Tibial nerve (tissue), 4 donors: ENCODE data around the gene EP400. TPM values are rescaled to one million over a fixed set of nuclear protein-coding genes. Genes with fewer than 3 reads are reported as not detected.

Source experiments
- DNase-seq, 2 donors: peaks; one replicate each; pipeline ENCODE4 v3.0.0-alpha.2; 2019; ENCODE audit warnings: low spot score in 2 of 2
- H3K27ac ChIP-seq, 4 donors: fragments of 200-600 bp; sonication (generic) in 3 of 4; one replicate each; pipeline ENCODE4 v1.5.1; 2017 to 2019; ENCODE audit warnings: mild to moderate bottlenecking in 1 of 4
- H3K27me3 ChIP-seq, 2 donors: fragments of 200-600 bp; sonication (generic) in 1 of 2; one replicate each; pipeline versions ENCODE4 v1.5.1 to v1.6.0; 2017 to 2019
- H3K36me3 ChIP-seq, 3 donors: fragments of 200-600 bp; sonication (generic); one replicate each; pipeline ENCODE4 v1.5.1; 2018 to 2019
- H3K4me1 ChIP-seq, 4 donors: fragments of 200-600 bp; sonication (generic) in 3 of 4; one replicate each; pipeline ENCODE4 v1.5.1; 2017 to 2019
- H3K4me3 ChIP-seq, 4 donors: fragments of 200-600 bp; sonication (generic) in 3 of 4; one replicate each; pipeline ENCODE4 v1.5.1; 2017 to 2019; ENCODE audit warnings: mild to moderate bottlenecking in 1 of 4, moderate library complexity in 1 of 4
- H3K9me3 ChIP-seq, 4 donors: fragments of 200-600 bp; sonication (generic) in 3 of 4; one replicate each; pipeline ENCODE4 v1.5.1; 2017 to 2019
- CTCF ChIP-seq, 5 experiments: fragments of 200-600 bp in 3 of 5; fragments of 450-650 bp in 2 of 5; sonication (generic) in 3 of 5; IDR thresholded peaks; one replicate each; pipeline ENCODE4 v1.5.1; 2016 to 2019; ENCODE audit warnings: antibody characterized with exemption in 5 of 5, mild to moderate bottlenecking in 3 of 5, moderate library complexity in 2 of 5
- EP300 ChIP-seq, 2 donors: sonication (generic); formaldehyde crosslinking; IDR thresholded peaks; one replicate each; pipeline ENCODE4 v1.6.1; 2017; ENCODE audit warnings: antibody characterized with exemption in 2 of 2, mild to moderate bottlenecking in 1 of 2
- POLR2A ChIP-seq, 2 donors: fragments of 450-650 bp; IDR thresholded peaks; one replicate each; pipeline ENCODE4 v1.6.1; 2017; ENCODE audit warnings: antibody characterized with exemption in 2 of 2, mild to moderate bottlenecking in 2 of 2, moderate library complexity in 2 of 2
- WGBS, 2 donors: methylation state at CpG; one replicate each; pipeline ENCODE4 v1.1.5; 2018; 5-methylcytosine and 5-hydroxymethylcytosine counted together
- total RNA-seq, 4 donors: library from RNA; depleted of rRNA; stranded (reverse); fragments of >200 nt; gene quantifications; one replicate each; pipeline ENCODE4 v1.1.0, GENCODE V29; 2016

EP400 gene
- total RNA-seq, 4 donors from 2014 or later: 27.8 to 41.4 (median 32.2) TPM

GRCh38 chr12:132083941-132084620, 134.3 kb downstream of the EP400 start:
- TF ChIP-seq POLR2A (IDR thresholded peaks at IDR 0.05): peak; percentile 82 to 87
- peak in 1 of 2 donors; percentile 68 for TF ChIP-seq EP300 (IDR thresholded peaks at IDR 0.05)
- TF ChIP-seq CTCF (IDR thresholded peaks at IDR 0.05): no peak
- peaks cover 0 to 22% (median 6%) of the 10 kb centered on the region in 4 donors for H3K4me1 ChIP-seq
- DNase-seq: peak; percentile 69 to 70
- no peaks in the 10 kb centered on the region for H3K9me3 ChIP-seq
- H3K27me3 ChIP-seq: no peaks in the 10 kb centered on the region
- peaks cover 0 to 19% (median 0%) of the 10 kb centered on the region in 3 donors for H3K36me3 ChIP-seq
- 0 to 2% methylated on average over 4 to 52 of the region's 84 CpGs for WGBS, 2 donors
- peak overlapping the region; percentile 83 to 98 (median 90) for H3K4me3 ChIP-seq
- H3K27ac ChIP-seq: peak overlapping the region; percentile 71 to 92 (median 86)

DNA sequence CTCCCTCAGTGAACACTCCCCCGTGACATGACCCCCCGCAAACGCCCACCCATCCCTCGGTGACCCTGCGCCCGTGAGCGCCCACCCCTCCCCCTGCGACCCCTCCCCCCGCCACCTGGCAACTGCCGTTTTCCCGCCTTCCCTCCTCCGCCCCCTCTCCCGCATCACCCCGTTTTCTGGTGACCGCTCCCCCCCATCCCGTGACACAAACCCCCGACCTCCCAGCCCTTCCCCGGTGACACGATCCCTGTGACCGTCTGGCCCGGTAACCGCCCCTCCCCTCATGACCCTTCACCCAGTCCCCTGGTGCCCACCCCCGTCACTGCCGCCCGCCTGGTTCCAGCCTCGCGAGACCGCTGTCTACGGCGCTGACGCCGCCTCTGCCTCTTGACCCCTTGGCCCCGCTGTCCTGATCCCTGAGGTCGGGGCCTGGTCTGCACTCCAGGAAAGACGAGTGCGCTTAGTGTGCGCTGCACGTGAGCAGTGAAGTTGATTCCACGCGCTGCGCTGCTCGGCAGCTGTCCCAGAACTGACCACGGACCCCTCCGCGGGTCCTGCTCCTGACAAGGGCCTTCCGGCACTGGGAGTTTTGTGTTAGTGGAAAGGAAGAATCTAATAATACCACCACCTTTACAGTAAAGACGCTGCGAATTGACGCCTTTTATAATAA, 135.0 kb downstream of the EP400 start:
- H3K9me3 ChIP-seq: no peaks in the 10 kb centered on the region
- H3K27me3 ChIP-seq: no peaks in the 10 kb centered on the region
- H3K27ac ChIP-seq: peak overlapping the region; percentile 71 to 92 (median 86)
- peaks cover 0 to 22% (median 6%) of the 10 kb centered on the region in 4 donors for H3K4me1 ChIP-seq
- TF ChIP-seq EP300 (IDR thresholded peaks at IDR 0.05): peak in 1 of 2 donors; percentile 15
- no peak for TF ChIP-seq POLR2A (IDR thresholded peaks at IDR 0.05)
- peaks cover 0 to 13% (median 0%) of the 10 kb centered on the region in 3 donors for H3K36me3 ChIP-seq
- DNase-seq: peak in 1 of 2 donors; percentile 19
- peak overlapping the region; percentile 83 to 98 (median 90) for H3K4me3 ChIP-seq
- 2 to 3% methylated on average over 37 to 45 of the region's 49 CpGs for WGBS, 2 donors

DNA sequence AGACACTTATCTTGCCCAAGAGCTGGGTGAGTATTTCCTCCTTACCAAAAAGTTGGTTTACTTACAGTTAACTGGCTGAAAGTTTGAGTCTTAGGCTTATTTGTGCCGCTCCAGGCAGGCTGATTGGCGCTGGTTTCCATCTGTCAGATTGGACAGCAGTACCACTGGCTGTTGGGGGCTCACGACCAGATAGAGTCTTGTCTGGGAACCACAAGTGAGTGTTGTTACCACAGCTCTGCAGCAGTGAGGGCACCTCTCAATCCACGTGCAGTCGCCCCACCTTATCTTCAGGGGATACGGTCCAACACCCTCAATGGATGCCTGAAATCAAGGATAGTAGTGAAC, 135.5 kb downstream of the EP400 start:
- Histone ChIP-seq H3K4me1 (peaks cover 0 to 22% (median 6%) of the 10 kb centered on the region in 4 donors), H3K27ac (peak overlapping the region; percentile 16 to 92 (median 86)), H3K36me3 (peaks cover 0 to 12% (median 0%) of the 10 kb centered on the region in 3 donors), H3K9me3 (no peaks in the 10 kb centered on the region), H3K27me3 (no peaks in the 10 kb centered on the region), H3K4me3 (peak overlapping the region; percentile 83 to 98 (median 90))
- DNase-seq: no peak
- 49 to 66% methylated on average over 6 of the region's 6 CpGs for WGBS, 2 donors
- TF ChIP-seq CTCF (IDR thresholded peaks at IDR 0.05): no peak

- no peak overlapping the region for H3K4me3 ChIP-seq
- H3K27ac ChIP-seq: no peak overlapping the region
- H3K36me3 ChIP-seq: peaks cover 0 to 20% (median 0%) of the 10 kb centered on the region in 3 donors
- H3K27me3 ChIP-seq: no peaks in the 10 kb centered on the region
- no peak for DNase-seq
- 83 to 85% methylated on average over 4 of the region's 4 CpGs for WGBS, 2 donors
- H3K4me1 ChIP-seq: peaks cover 0 to 16% (median 3%) of the 10 kb centered on the region in 4 donors
- H3K9me3 ChIP-seq: no peaks in the 10 kb centered on the region
- no peak for TF ChIP-seq POLR2A (IDR thresholded peaks at IDR 0.05)
These were observed 139.7 kb downstream of the EP400 start for GRCh38 chr12:132089407-132089910.

- Histone ChIP-seq H3K4me3 (no peak overlapping the region), H3K27me3 (no peaks in the 10 kb centered on the region), H3K9me3 (no peaks in the 10 kb centered on the region), H3K27ac (no peak overlapping the region), H3K4me1 (no peaks in the 10 kb centered on the region), H3K36me3 (peaks cover 0 to 39% (median 0%) of the 10 kb centered on the region in 3 donors)
- DNase-seq: no peak
- WGBS, 2 donors: 95 to 96% methylated on average over 15 to 16 of the region's 16 CpGs
- TF ChIP-seq POLR2A (IDR thresholded peaks at IDR 0.05) (no peak), CTCF (IDR thresholded peaks at IDR 0.05) (no peak), EP300 (IDR thresholded peaks at IDR 0.05) (no peak)
These were observed 144.6 kb downstream of the EP400 start for GRCh38 chr12:132094269-132094891.
